ENCODE data around the gene ZBTB18. TPM values are rescaled to one million over a fixed set of nuclear protein-coding genes. Genes with fewer than 3 reads are reported as not detected.

ZBTB18 gene
- polyA plus RNA-seq, 2 of the 4 experiments (the other 2 are of a cell fraction): 9.7 to 9.9 TPM

DNA sequence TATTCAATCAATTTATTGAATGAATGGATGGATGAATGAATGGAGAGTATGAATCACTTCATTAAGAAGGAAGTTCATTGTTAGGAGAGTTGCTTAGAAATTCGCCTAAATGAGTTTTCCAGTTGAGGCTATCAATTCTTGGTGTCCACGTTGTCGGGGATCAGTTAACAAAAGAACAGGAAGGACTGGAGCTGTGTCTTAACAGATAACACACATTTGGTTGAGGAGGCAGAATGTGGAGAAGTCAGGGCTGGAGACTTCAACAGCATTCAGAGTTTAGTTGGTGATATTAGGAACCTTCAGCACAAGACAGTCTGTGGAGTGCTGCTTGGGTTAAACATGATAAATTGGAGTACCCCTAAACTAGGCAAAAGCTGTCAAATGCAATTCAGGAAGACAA is 33.7 kb downstream of the ZBTB18 start:
- CTCF ChIA-PET: interaction anchor here (1.7 kb wide), 1 partner anchor 20 kb away, joined by 4 read pairs; no protein-coding TSS in a partner anchor
- Histone ChIP-seq H3K4me2 (no peak overlapping the region), H3K4me3 (no peak overlapping the region), H3K27ac (no peak overlapping the region), H3K4me1 (no peaks in the 10 kb centered on the region), H3K9me3 (peaks cover 7% of the 10 kb centered on the region; the same call in 1 of the 3 replicates)
- POLR2A ChIA-PET: interaction anchor here (0.7 kb wide), 1 partner anchor 19 kb away, joined by 4 read pairs; no protein-coding TSS in a partner anchor
- FAIRE-seq (no peak), DNase-seq (ENCODE audit: low read depth in 1 of 2, low spot score in 1 of 2) (no peak), ATAC-seq (no peak)
- WGBS (ENCODE audit: missing lambda C conversion rate): 38% methylated on average over 3 of the region's 3 CpGs
- no peak for TF ChIP-seq PHF8 (IDR thresholded peaks at IDR 0.05; ENCODE audit: borderline replicate concordance, low read depth)
- no peak for TF ChIP-seq RAD21 (conservative IDR thresholded peaks at IDR 0.05 in 1 of 2, IDR thresholded peaks at IDR 0.05 in 1 of 2)
- no peak for TF ChIP-seq NR3C1 (IDR thresholded peaks at IDR 0.05)
- no peak for TF ChIP-seq SMC3 (IDR thresholded peaks at IDR 0.05)
- TF ChIP-seq CBX2 (IDR thresholded peaks at IDR 0.05; ENCODE audit: borderline replicate concordance, low read depth): no peak
- TF ChIP-seq RARB (CRISPR knock-in tag; IDR thresholded peaks at IDR 0.05): no peak
- TF ChIP-seq, protein P1, sequence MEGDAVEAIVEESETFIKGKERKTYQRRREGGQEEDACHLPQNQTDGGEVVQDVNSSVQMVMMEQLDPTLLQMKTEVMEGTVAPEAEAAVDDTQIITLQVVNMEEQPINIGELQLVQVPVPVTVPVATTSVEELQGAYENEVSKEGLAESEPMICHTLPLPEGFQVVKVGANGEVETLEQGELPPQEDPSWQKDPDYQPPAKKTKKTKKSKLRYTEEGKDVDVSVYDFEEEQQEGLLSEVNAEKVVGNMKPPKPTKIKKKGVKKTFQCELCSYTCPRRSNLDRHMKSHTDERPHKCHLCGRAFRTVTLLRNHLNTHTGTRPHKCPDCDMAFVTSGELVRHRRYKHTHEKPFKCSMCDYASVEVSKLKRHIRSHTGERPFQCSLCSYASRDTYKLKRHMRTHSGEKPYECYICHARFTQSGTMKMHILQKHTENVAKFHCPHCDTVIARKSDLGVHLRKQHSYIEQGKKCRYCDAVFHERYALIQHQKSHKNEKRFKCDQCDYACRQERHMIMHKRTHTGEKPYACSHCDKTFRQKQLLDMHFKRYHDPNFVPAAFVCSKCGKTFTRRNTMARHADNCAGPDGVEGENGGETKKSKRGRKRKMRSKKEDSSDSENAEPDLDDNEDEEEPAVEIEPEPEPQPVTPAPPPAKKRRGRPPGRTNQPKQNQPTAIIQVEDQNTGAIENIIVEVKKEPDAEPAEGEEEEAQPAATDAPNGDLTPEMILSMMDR (IDR thresholded peaks at IDR 0.05): no peak
- TF ChIP-seq RNF2 (IDR thresholded peaks at IDR 0.05; ENCODE audit: borderline replicate concordance, low read depth): no peak
- TF ChIP-seq ZFP36 (IDR thresholded peaks at IDR 0.05; ENCODE audit: borderline replicate concordance, partially characterized antibody): no peak
- TF ChIP-seq RCOR1 (IDR thresholded peaks at IDR 0.05; ENCODE audit: low read depth, low read length): no peak
- no peak for TF ChIP-seq HEYL (CRISPR knock-in tag; IDR thresholded peaks at IDR 0.05)
- TF ChIP-seq MAZ (IDR thresholded peaks at IDR 0.05; ENCODE audit: borderline replicate concordance, low read depth, low read length): no peak
- TF ChIP-seq FOSL2 (IDR thresholded peaks at IDR 0.05): no peak
- no peak for TF ChIP-seq FOSL2 (CRISPR knock-in tag; IDR thresholded peaks at IDR 0.05)
- no peak for TF ChIP-seq RFX5 (IDR thresholded peaks at IDR 0.05)
- TF ChIP-seq KDM1A (IDR thresholded peaks at IDR 0.05; ENCODE audit: low read depth): no peak
- no peak for TF ChIP-seq CBX8 (IDR thresholded peaks at IDR 0.05)
- TF ChIP-seq TFCP2L1 (CRISPR knock-in tag; IDR thresholded peaks at IDR 0.05): no peak
- TF ChIP-seq CHD4 (IDR thresholded peaks at IDR 0.05; ENCODE audit: borderline replicate concordance): no peak
- no peak for TF ChIP-seq CEBPB (IDR thresholded peaks at IDR 0.05)
- TF ChIP-seq BHLHE40 (IDR thresholded peaks at IDR 0.05; ENCODE audit: low read depth, low read length): no peak

DNA sequence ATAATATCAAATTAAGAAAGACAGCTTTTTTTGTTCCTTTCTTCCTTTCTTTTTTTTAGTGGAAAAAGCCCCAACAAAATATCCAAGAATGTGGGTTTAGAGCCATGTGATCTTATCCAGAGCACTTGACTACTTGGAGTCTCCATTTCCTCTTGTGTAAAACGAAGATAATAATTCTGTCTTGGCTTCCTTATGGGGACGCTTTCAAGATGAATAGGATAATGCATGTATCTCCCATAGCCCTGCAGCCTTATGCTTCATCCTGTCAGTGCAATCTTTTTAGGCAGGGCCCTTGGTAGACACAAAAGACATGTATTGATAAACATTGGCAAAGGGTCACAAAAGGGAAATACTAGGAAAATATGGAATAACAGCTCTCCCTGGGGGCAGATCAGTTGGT is 34.8 kb downstream of the ZBTB18 start:
- no peak overlapping the region for H3K4me3 ChIP-seq
- H3K9me3 ChIP-seq: peaks cover 7% of the 10 kb centered on the region; the same call in 1 of the 3 replicates
- no peak for ATAC-seq
- H3K4me2 ChIP-seq: no peak overlapping the region
- TF ChIP-seq, protein P2, sequence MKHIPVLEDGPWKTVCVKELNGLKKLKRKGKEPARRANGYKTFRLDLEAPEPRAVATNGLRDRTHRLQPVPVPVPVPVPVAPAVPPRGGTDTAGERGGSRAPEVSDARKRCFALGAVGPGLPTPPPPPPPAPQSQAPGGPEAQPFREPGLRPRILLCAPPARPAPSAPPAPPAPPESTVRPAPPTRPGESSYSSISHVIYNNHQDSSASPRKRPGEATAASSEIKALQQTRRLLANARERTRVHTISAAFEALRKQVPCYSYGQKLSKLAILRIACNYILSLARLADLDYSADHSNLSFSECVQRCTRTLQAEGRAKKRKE (CRISPR knock-in tag; IDR thresholded peaks at IDR 0.05; ENCODE audit: low read depth): no peak
- TF ChIP-seq HEYL (CRISPR knock-in tag; IDR thresholded peaks at IDR 0.05): no peak
- TF ChIP-seq, protein P3, sequence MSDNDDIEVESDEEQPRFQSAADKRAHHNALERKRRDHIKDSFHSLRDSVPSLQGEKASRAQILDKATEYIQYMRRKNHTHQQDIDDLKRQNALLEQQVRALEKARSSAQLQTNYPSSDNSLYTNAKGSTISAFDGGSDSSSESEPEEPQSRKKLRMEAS (IDR thresholded peaks at IDR 0.05): no peak
- TF ChIP-seq RFX5 (IDR thresholded peaks at IDR 0.05): no peak
- no peak for TF ChIP-seq POLR2AphosphoS2 (conservative IDR thresholded peaks at IDR 0.05; ENCODE audit: low read length)
- TF ChIP-seq BHLHE40 (IDR thresholded peaks at IDR 0.05; ENCODE audit: low read depth, low read length): no peak
- TF ChIP-seq CEBPB (IDR thresholded peaks at IDR 0.05): no peak
- TF ChIP-seq, protein P4, sequence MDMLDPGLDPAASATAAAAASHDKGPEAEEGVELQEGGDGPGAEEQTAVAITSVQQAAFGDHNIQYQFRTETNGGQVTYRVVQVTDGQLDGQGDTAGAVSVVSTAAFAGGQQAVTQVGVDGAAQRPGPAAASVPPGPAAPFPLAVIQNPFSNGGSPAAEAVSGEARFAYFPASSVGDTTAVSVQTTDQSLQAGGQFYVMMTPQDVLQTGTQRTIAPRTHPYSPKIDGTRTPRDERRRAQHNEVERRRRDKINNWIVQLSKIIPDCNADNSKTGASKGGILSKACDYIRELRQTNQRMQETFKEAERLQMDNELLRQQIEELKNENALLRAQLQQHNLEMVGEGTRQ (IDR thresholded peaks at IDR 0.05): no peak
- TF ChIP-seq POLR2A (IDR thresholded peaks at IDR 0.05; ENCODE audit: low read length): no peak
- TF ChIP-seq RAD21 (conservative IDR thresholded peaks at IDR 0.05 in 1 of 2, IDR thresholded peaks at IDR 0.05 in 1 of 2): no peak
- TF ChIP-seq, protein P5, sequence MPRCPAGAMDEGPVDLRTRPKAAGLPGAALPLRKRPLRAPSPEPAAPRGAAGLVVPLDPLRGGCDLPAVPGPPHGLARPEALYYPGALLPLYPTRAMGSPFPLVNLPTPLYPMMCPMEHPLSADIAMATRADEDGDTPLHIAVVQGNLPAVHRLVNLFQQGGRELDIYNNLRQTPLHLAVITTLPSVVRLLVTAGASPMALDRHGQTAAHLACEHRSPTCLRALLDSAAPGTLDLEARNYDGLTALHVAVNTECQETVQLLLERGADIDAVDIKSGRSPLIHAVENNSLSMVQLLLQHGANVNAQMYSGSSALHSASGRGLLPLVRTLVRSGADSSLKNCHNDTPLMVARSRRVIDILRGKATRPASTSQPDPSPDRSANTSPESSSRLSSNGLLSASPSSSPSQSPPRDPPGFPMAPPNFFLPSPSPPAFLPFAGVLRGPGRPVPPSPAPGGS (IDR thresholded peaks at IDR 0.05): no peak
- TF ChIP-seq RARB (CRISPR knock-in tag; IDR thresholded peaks at IDR 0.05): no peak
- no peak for TF ChIP-seq FOXS1 (CRISPR knock-in tag; IDR thresholded peaks at IDR 0.05)
- no peak for TF ChIP-seq ZNF302 (CRISPR knock-in tag; IDR thresholded peaks at IDR 0.05)
- no peak for TF ChIP-seq TP53 (CRISPR knock-in tag; IDR thresholded peaks at IDR 0.05)
- no peak for TF ChIP-seq SMC3 (IDR thresholded peaks at IDR 0.05)
- TF ChIP-seq, protein P6, sequence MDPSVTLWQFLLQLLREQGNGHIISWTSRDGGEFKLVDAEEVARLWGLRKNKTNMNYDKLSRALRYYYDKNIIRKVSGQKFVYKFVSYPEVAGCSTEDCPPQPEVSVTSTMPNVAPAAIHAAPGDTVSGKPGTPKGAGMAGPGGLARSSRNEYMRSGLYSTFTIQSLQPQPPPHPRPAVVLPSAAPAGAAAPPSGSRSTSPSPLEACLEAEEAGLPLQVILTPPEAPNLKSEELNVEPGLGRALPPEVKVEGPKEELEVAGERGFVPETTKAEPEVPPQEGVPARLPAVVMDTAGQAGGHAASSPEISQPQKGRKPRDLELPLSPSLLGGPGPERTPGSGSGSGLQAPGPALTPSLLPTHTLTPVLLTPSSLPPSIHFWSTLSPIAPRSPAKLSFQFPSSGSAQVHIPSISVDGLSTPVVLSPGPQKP (IDR thresholded peaks at IDR 0.05; ENCODE audit: low read depth, low read length): no peak
- DNase-seq (ENCODE audit: low read depth in 1 of 2, low spot score in 1 of 2): no peak
- no peaks in the 10 kb centered on the region for H3K4me1 ChIP-seq
- H3K27ac ChIP-seq: no peak overlapping the region
- ChIA-PET CTCF (no interaction called here), POLR2A (no interaction called here)
- no peak for FAIRE-seq
- 69% methylated on average over 2 of the region's 2 CpGs for WGBS (ENCODE audit: missing lambda C conversion rate)
